Fibroblast of lung (primary cell): ENCODE results near the gene PADI2.

Source experiments
- EZH2 ChIP-seq: IDR thresholded peaks from 2 replicates; pipeline ENCODE4 v1.5.1; 2012; ENCODE audit warnings: low read length, control low read depth, mild to moderate bottlenecking; ENCODE audit errors: missing control alignments
- TF ChIP-seq, protein P1 (sequence below), 2 donors: IDR thresholded peaks in 1 of 2; conservative IDR thresholded peaks in 1 of 2; 1 replicate in 1 of 2; 2 replicates in 1 of 2; pipeline ENCODE4 v1.5.1; 2011 to 2012; ENCODE audit warnings: low read length in 2 of 2, control low read depth in 1 of 2, inconsistent platforms in 1 of 2, low read depth in 1 of 2, mild to moderate bottlenecking in 1 of 2

DNA sequence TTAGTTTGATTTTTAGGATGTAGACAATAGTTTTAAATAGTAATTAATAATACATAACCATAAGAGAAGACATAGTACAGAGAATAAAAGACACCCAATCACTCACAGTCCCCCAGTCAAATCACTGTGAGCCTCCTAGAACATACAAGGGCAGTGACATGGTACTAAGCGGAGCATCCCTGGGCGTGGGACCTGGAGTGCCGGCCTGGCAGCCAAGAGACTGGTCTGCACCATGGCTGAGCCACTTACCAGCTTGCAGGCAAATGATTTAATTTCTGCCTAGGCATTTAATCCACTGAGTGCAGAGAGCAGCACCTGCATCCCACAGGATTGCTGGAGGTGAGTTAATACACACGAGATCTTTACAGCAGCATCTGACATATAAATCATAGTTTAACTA lies 85.8 kb downstream of the PADI2 start:
- TF ChIP-seq EZH2, result no peak
- TF ChIP-seq, protein P1, sequence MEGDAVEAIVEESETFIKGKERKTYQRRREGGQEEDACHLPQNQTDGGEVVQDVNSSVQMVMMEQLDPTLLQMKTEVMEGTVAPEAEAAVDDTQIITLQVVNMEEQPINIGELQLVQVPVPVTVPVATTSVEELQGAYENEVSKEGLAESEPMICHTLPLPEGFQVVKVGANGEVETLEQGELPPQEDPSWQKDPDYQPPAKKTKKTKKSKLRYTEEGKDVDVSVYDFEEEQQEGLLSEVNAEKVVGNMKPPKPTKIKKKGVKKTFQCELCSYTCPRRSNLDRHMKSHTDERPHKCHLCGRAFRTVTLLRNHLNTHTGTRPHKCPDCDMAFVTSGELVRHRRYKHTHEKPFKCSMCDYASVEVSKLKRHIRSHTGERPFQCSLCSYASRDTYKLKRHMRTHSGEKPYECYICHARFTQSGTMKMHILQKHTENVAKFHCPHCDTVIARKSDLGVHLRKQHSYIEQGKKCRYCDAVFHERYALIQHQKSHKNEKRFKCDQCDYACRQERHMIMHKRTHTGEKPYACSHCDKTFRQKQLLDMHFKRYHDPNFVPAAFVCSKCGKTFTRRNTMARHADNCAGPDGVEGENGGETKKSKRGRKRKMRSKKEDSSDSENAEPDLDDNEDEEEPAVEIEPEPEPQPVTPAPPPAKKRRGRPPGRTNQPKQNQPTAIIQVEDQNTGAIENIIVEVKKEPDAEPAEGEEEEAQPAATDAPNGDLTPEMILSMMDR (conservative IDR thresholded peaks at IDR 0.05 in 1 of 2, IDR thresholded peaks at IDR 0.05 in 1 of 2; ENCODE audit: low read depth in 1 of 2, low read length in 2 of 2), result no peak
